Left ventricle myocardium inferior (tissue), 1 donor: Measurements from ENCODE around the gene CLDN3. TPM values are rescaled to one million over a fixed set of nuclear protein-coding genes. Genes with fewer than 3 reads are reported as not detected.

Experiments
- DNase-seq: peaks from one replicate; pipeline ENCODE4 v3.0.0-alpha.2; 2020
- H3K27ac ChIP-seq: fragments of 200-600 bp; replicated peaks from 2 replicates; pipeline ENCODE4 v1.8.0; 2021
- H3K27me3 ChIP-seq: fragments of 200-600 bp; 2 replicates; pipeline ENCODE4 v1.8.0; 2021; ENCODE audit warnings: low read depth
- H3K36me3 ChIP-seq: fragments of 200-600 bp; 2 replicates; pipeline ENCODE4 v1.8.0; 2021
- H3K4me1 ChIP-seq: fragments of 200-600 bp; 2 replicates; pipeline ENCODE4 v1.8.0; 2021
- H3K4me3 ChIP-seq: fragments of 200-600 bp; 2 replicates; pipeline ENCODE4 v1.8.0; 2021; ENCODE audit warnings: mild to moderate bottlenecking, moderate library complexity
- H3K9me3 ChIP-seq: fragments of 200-600 bp; replicated peaks from 2 replicates; pipeline ENCODE4 v1.8.0; 2021
- CTCF ChIP-seq: fragments of 200-600 bp; IDR thresholded peaks from 2 replicates; pipeline ENCODE4 v1.8.0; 2021; ENCODE audit warnings: antibody characterized with exemption, mild to moderate bottlenecking, borderline replicate concordance
- intact Hi-C: fragments of 100-400 bp; cut with micrococcal nuclease; formaldehyde crosslinking; loops from one replicate; pipeline ENCODE4 v1.11.0; 2022
- total RNA-seq: library from RNA; stranded (reverse); fragmentation: NEBNext Ultra II Directional; extraction: Animal tissue kit (Norgen Biotek cat#: 25700); gene quantifications from one replicate; pipeline ENCODE4 v1.2.1, GENCODE V29; 2021
- donor health status: DM: no; HTN: yes; CAD: no; lungs with severe emphysema.

The CLDN3 gene
- total RNA-seq, 1 donor from 2014 or later = not detected

GRCh38 chr7:73766556-73767229, 3.4 kb downstream of the CLDN3 start:
- peaks cover 10% of the 10 kb centered on the region for H3K4me1 ChIP-seq
- no peak for TF ChIP-seq CTCF
- intact Hi-C loops = no loop called here
- no peak for DNase-seq
- no peak overlapping the region for H3K27ac ChIP-seq
- no peaks in the 10 kb centered on the region for H3K36me3 ChIP-seq
- H3K9me3 ChIP-seq = no peaks in the 10 kb centered on the region
- H3K27me3 ChIP-seq = peaks cover 73% of the 10 kb centered on the region
- no peak overlapping the region for H3K4me3 ChIP-seq

- intact Hi-C loops = no loop called here
- no peak for DNase-seq
Observed at GRCh38 chr7:73762659-73762999, 7.4 kb downstream of the CLDN3 start.

GRCh38 chr7:73761854-73762658, 8.0 kb downstream of the CLDN3 start:
- intact Hi-C loops = no loop called here
- H3K27me3 ChIP-seq = peaks cover 27% of the 10 kb centered on the region

More at GRCh38 chr7:73762659-73762999, 7.4 kb downstream of the CLDN3 start:
- H3K9me3 ChIP-seq = no peaks in the 10 kb centered on the region
- H3K4me3 ChIP-seq = no peak overlapping the region
- no peaks in the 10 kb centered on the region for H3K36me3 ChIP-seq
- peaks cover 32% of the 10 kb centered on the region for H3K27me3 ChIP-seq
- no peak for TF ChIP-seq CTCF
- H3K27ac ChIP-seq = no peak overlapping the region
- no peaks in the 10 kb centered on the region for H3K4me1 ChIP-seq

GRCh38 chr7:73758581-73759138, 11.4 kb downstream of the CLDN3 start:
- no peak for DNase-seq
- Histone ChIP-seq H3K36me3 (no peaks in the 10 kb centered on the region), H3K9me3 (no peaks in the 10 kb centered on the region), H3K4me1 (no peaks in the 10 kb centered on the region), H3K4me3 (no peak overlapping the region), H3K27ac (no peak overlapping the region), H3K27me3 (peaks cover 6% of the 10 kb centered on the region)
- no peak for TF ChIP-seq CTCF
- intact Hi-C loops = no loop called here

More at GRCh38 chr7:73761854-73762658, 8.0 kb downstream of the CLDN3 start:
- no peak overlapping the region for H3K4me3 ChIP-seq
- no peak for DNase-seq
- no peaks in the 10 kb centered on the region for H3K4me1 ChIP-seq
- no peaks in the 10 kb centered on the region for H3K9me3 ChIP-seq
- TF ChIP-seq CTCF = no peak
- H3K27ac ChIP-seq = no peak overlapping the region
- H3K36me3 ChIP-seq = no peaks in the 10 kb centered on the region

- TF ChIP-seq CTCF = no peak
- Histone ChIP-seq H3K27ac (no peak overlapping the region), H3K4me1 (peaks cover 7% of the 10 kb centered on the region), H3K9me3 (no peaks in the 10 kb centered on the region), H3K27me3 (peaks cover under 1% of the 10 kb centered on the region), H3K36me3 (no peaks in the 10 kb centered on the region), H3K4me3 (no peak overlapping the region)
- intact Hi-C loops = no loop called here
- DNase-seq = no peak
Observed at GRCh38 chr7:73749931-73750776, 19.9 kb downstream of the CLDN3 start.
